Hepatocyte (in vitro differentiated cells): ENCODE results near the gene ZDHHC14.

ENCODE experiments used
- EZH2 ChIP-seq: fragments of 200-600 bp; sonication (generic); IDR thresholded peaks from 2 replicates; pipeline ENCODE4 v1.6.1; 2016; ENCODE audit warnings: antibody characterized with exemption, mild to moderate bottlenecking, borderline replicate concordance
- EZH2phosphoT487 ChIP-seq: fragments of 200-600 bp; sonication (generic); IDR thresholded peaks from one replicate; pipeline ENCODE4 v1.6.1; 2018; ENCODE audit warnings: antibody characterized with exemption, mild to moderate bottlenecking, low read depth, moderate library complexity; ENCODE audit not compliant: unreplicated experiment, severe bottlenecking
- TF ChIP-seq, protein P1 (sequence below): fragments of 200-600 bp; sonication (generic); IDR thresholded peaks from 2 replicates; pipeline ENCODE4 v1.5.1; 2016; ENCODE audit warnings: antibody characterized with exemption, mild to moderate bottlenecking; ENCODE audit not compliant: poor library complexity

- TF ChIP-seq, protein P1, sequence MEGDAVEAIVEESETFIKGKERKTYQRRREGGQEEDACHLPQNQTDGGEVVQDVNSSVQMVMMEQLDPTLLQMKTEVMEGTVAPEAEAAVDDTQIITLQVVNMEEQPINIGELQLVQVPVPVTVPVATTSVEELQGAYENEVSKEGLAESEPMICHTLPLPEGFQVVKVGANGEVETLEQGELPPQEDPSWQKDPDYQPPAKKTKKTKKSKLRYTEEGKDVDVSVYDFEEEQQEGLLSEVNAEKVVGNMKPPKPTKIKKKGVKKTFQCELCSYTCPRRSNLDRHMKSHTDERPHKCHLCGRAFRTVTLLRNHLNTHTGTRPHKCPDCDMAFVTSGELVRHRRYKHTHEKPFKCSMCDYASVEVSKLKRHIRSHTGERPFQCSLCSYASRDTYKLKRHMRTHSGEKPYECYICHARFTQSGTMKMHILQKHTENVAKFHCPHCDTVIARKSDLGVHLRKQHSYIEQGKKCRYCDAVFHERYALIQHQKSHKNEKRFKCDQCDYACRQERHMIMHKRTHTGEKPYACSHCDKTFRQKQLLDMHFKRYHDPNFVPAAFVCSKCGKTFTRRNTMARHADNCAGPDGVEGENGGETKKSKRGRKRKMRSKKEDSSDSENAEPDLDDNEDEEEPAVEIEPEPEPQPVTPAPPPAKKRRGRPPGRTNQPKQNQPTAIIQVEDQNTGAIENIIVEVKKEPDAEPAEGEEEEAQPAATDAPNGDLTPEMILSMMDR = no peak
- TF ChIP-seq EZH2 (no peak), EZH2phosphoT487 (no peak)
These were observed 20.8 kb downstream of the ZDHHC14 start for GRCh38 chr6:157401734-157402338.
